Measurements from ENCODE around the gene MXD3.

DNA sequence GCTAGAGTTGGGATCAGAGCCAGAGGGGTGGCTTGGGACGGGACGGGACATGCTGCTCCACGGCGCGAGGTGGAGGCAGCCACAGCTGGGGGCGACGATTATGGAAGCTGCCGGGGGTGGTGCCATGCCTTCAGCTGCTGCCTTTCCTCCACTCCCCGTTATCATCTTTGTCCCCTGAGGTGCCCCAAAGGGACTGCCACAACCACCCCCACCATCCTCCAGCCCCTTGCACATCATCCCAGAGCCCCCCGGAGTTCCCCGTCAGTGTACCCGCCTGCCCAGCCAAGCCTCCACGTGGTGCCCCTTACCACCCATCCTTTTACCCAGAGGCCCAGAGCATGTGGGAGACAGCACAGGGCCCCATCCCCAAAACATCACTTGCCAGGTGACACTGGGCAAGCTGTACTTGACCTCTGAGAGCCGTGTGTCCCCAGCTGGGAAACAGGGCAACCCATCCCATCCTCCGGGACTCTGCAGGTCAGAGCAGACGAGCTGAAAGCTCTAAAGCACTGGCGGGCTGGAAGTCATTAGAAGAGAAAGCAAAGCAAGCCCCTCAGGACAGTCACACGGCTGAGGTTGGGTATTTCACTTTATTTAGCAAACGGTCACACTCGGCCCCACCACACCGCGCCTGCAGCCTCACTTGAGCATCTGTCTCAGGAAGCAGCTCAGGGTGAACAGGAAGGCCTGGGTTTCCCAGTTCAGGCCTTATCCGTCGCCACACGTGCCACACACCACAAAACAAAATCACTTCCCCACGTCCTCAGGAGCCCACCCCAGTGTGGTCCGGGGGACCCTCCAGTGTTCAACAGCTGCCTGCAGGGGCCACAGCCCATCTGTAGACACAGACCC is 19.5 kb upstream of the MXD3 start:
- no peak for TF ChIP-seq ZFP30 (CRISPR knock-in tag; IDR thresholded peaks at IDR 0.05)
- TF ChIP-seq, protein P1, sequence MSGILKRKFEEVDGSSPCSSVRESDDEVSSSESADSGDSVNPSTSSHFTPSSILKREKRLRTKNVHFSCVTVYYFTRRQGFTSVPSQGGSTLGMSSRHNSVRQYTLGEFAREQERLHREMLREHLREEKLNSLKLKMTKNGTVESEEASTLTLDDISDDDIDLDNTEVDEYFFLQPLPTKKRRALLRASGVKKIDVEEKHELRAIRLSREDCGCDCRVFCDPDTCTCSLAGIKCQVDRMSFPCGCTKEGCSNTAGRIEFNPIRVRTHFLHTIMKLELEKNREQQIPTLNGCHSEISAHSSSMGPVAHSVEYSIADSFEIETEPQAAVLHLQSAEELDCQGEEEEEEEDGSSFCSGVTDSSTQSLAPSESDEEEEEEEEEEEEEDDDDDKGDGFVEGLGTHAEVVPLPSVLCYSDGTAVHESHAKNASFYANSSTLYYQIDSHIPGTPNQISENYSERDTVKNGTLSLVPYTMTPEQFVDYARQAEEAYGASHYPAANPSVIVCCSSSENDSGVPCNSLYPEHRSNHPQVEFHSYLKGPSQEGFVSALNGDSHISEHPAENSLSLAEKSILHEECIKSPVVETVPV (CRISPR knock-in tag; IDR thresholded peaks at IDR 0.05): no peak
- no peak for TF ChIP-seq ZNF8 (CRISPR knock-in tag; IDR thresholded peaks at IDR 0.05)
- TF ChIP-seq RARB (CRISPR knock-in tag; IDR thresholded peaks at IDR 0.05): no peak
- TF ChIP-seq ESRRG (CRISPR knock-in tag; IDR thresholded peaks at IDR 0.05): no peak
- no peak for TF ChIP-seq ZFP3 (CRISPR knock-in tag; IDR thresholded peaks at IDR 0.05)
- TF ChIP-seq, protein P2, sequence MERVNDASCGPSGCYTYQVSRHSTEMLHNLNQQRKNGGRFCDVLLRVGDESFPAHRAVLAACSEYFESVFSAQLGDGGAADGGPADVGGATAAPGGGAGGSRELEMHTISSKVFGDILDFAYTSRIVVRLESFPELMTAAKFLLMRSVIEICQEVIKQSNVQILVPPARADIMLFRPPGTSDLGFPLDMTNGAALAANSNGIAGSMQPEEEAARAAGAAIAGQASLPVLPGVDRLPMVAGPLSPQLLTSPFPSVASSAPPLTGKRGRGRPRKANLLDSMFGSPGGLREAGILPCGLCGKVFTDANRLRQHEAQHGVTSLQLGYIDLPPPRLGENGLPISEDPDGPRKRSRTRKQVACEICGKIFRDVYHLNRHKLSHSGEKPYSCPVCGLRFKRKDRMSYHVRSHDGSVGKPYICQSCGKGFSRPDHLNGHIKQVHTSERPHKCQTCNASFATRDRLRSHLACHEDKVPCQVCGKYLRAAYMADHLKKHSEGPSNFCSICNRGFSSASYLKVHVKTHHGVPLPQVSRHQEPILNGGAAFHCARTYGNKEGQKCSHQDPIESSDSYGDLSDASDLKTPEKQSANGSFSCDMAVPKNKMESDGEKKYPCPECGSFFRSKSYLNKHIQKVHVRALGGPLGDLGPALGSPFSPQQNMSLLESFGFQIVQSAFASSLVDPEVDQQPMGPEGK (CRISPR knock-in tag; IDR thresholded peaks at IDR 0.05; ENCODE audit: borderline replicate concordance): no peak
